ENCODE results near the gene MAEA.

MAEA gene

GRCh38 chr4:1351854-1352566 is 62.3 kb downstream of the MAEA start:
- peak; percentile 95 for TF ChIP-seq CTCF (IDR thresholded peaks at IDR 0.05)

- no peak for TF ChIP-seq CTCF (IDR thresholded peaks at IDR 0.05)
Measured at GRCh38 chr4:1352567-1352900, 62.8 kb downstream of the MAEA start.

- no peak for TF ChIP-seq CTCF (IDR thresholded peaks at IDR 0.05)
Measured at GRCh38 chr4:1353186-1354055, 63.7 kb downstream of the MAEA start.

GRCh38 chr4:1354136-1354982 is 64.7 kb downstream of the MAEA start:
- no peak for TF ChIP-seq CTCF (IDR thresholded peaks at IDR 0.05)

GRCh38 chr4:1354983-1355275 is 65.2 kb downstream of the MAEA start:
- TF ChIP-seq CTCF (IDR thresholded peaks at IDR 0.05), result no peak

- no peak for TF ChIP-seq CTCF (IDR thresholded peaks at IDR 0.05)
Measured at GRCh38 chr4:1355378-1355777, 65.7 kb downstream of the MAEA start.

- TF ChIP-seq CTCF (IDR thresholded peaks at IDR 0.05), result peak; percentile 79
Measured at GRCh38 chr4:1356181-1356998, 66.7 kb downstream of the MAEA start.
